ENCODE results near the gene TEX36. TPM values are rescaled to one million over a fixed set of nuclear protein-coding genes. Genes with fewer than 3 reads are reported as not detected.
"Not testable (repeated sequence)": the region's sequence is repeated elsewhere in the genome, so short reads cannot be mapped to it uniquely, and the experiment has no call there.

The TEX36 gene
- total and polyA plus RNA-seq, 2 of the 13 experiments (the other 11 are each of a cell fraction or from before 2014, with no cell fraction given), result not detected

GRCh38 chr10:125656523-125656922 lies 26.4 kb downstream of the TEX36 start:
- in situ Hi-C loops (cut with HindIII; ENCODE audit: extremely low pct_ligation_motif_present, low pct_unique_long_range_greater_than_20kb) (no loop called here), intact Hi-C loops (cut with micrococcal nuclease; ENCODE audit: unreplicated experiment) (no loop called here)
- H3K36me3 ChIP-seq (replicated peaks in 1 of 2; ENCODE audit: control insufficient read depth in 1 of 2, insufficient read depth in 2 of 2, low read length in 2 of 2), result no peaks in the 10 kb centered on the region
- TF ChIP-seq FOXK2 (IDR thresholded peaks at IDR 0.05), result no peak
- TF ChIP-seq THAP9 (CRISPR knock-in tag; IDR thresholded peaks at IDR 0.05; ENCODE audit: borderline replicate concordance), result no peak
- TF ChIP-seq ZNF33A (CRISPR knock-in tag; IDR thresholded peaks at IDR 0.05; ENCODE audit: borderline replicate concordance), result no peak
- no peak for TF ChIP-seq ZNF652 (CRISPR knock-in tag; IDR thresholded peaks at IDR 0.05; ENCODE audit: borderline replicate concordance, low read depth)
- no peak for TF ChIP-seq THRA (CRISPR knock-in tag; IDR thresholded peaks at IDR 0.05; ENCODE audit: borderline replicate concordance)
- TF ChIP-seq CSRNP1 (CRISPR knock-in tag; IDR thresholded peaks at IDR 0.05), result no peak
- FAIRE-seq (no peak), DNase-seq (ENCODE audit: low spot score) (no peak), ATAC-seq (no peak)
- WGBS (ENCODE audit: low lambda C conversion rate), result 0% methylated on average over 3 of the region's 3 CpGs
- no peaks in the 10 kb centered on the region for H3K9me3 ChIP-seq (ENCODE audit: low read length)
- ChIA-PET CTCF (ENCODE audit: low intra/inter-chr PET ratio, low total read pairs) (no interaction called here), POLR2A (no interaction called here)
- H3K4me3 ChIP-seq (replicated peaks in 1 of 3; ENCODE audit: insufficient read depth in 1 of 3, low read depth in 2 of 3, low read length in 3 of 3), result no peak overlapping the region
- no peak overlapping the region for H3K4me2 ChIP-seq (ENCODE audit: low read depth, low read length)
- no TSS peak for BruUV-seq (replicated peaks)
- no peak overlapping the region for H2AFZ ChIP-seq (ENCODE audit: low read length)
- no peak overlapping the region for H3K9ac ChIP-seq (ENCODE audit: insufficient read depth, low read depth, low read length)
- no peaks in the 10 kb centered on the region for H3K79me2 ChIP-seq (ENCODE audit: insufficient read depth, low read length)
- H3K27me3 ChIP-seq (ENCODE audit: control insufficient read depth in 1 of 2, insufficient read depth in 2 of 2, low read length in 2 of 2), result peaks cover 0 to 9% of the 10 kb centered on the region in 2 experiments; a peak in 1 of 5 replicates
- no peaks in the 10 kb centered on the region for H3K4me1 ChIP-seq (ENCODE audit: insufficient read depth, low read length)
- no peak overlapping the region for H3K27ac ChIP-seq (ENCODE audit: extremely low read length, insufficient read depth, low read length)
- no peaks in the 10 kb centered on the region for H4K20me1 ChIP-seq (ENCODE audit: insufficient read depth, low read length)

GRCh38 chr10:125653113-125653512 lies 29.9 kb downstream of the TEX36 start:
- BruUV-seq (replicated peaks); CTCF ChIA-PET (ENCODE audit: low intra/inter-chr PET ratio, low total read pairs); in situ Hi-C loops (cut with HindIII; ENCODE audit: extremely low pct_ligation_motif_present, low pct_unique_long_range_greater_than_20kb); H3K9me3 ChIP-seq (ENCODE audit: low read length); H3K27ac ChIP-seq (ENCODE audit: extremely low read length, insufficient read depth, low read length); ATAC-seq; H3K9ac ChIP-seq (ENCODE audit: insufficient read depth, low read depth, low read length); H2AFZ ChIP-seq (ENCODE audit: low read length); POLR2A ChIA-PET; H3K27me3 ChIP-seq (ENCODE audit: control insufficient read depth in 1 of 2, insufficient read depth in 2 of 2, low read length in 2 of 2); H3K4me2 ChIP-seq (ENCODE audit: low read depth, low read length); H3K79me2 ChIP-seq (ENCODE audit: insufficient read depth, low read length); FAIRE-seq; H4K20me1 ChIP-seq (ENCODE audit: insufficient read depth, low read length); DNase-seq (ENCODE audit: low spot score); H3K4me1 ChIP-seq (ENCODE audit: insufficient read depth, low read length); intact Hi-C loops (cut with micrococcal nuclease; ENCODE audit: unreplicated experiment); H3K4me3 ChIP-seq (replicated peaks in 1 of 3; ENCODE audit: insufficient read depth in 1 of 3, low read depth in 2 of 3, low read length in 3 of 3); H3K36me3 ChIP-seq (replicated peaks in 1 of 2; ENCODE audit: control insufficient read depth in 1 of 2, insufficient read depth in 2 of 2, low read length in 2 of 2): not testable (repeated sequence)
- WGBS (ENCODE audit: low lambda C conversion rate), result 39% methylated on average over 2 of the region's 2 CpGs

All from HepG2 (cell line).